Measurements from ENCODE around the gene CRYL1.

The CRYL1 gene

GRCh38 chr13:20404488-20405222 lies 121.0 kb downstream of the CRYL1 start:
- no peak for TF ChIP-seq POLR2A (IDR thresholded peaks at IDR 0.05; ENCODE audit: low read depth, low read length)
- no peak for DNase-seq (ENCODE audit: insufficient read length, low spot score)
- no peak for FAIRE-seq

DNA sequence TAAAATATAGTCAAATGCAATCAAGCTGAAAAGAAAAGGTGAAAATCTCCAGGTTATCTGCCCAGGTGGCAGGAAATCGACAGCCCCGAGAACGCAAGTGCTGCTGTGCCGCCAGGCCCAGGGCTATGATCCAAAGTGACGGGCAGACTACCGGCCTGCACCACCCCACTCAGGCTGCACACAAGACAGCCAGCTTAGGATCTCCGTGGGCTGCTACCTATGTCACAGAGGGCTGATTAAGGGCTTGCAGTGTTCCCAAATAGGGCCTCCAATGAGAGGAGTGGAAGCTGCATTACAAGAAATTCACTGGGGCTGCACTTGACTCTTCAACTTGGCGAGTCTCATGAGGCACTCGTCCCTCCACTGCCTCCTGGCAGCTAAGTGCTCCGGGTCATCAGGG lies 121.8 kb downstream of the CRYL1 start:
- FAIRE-seq (no peak), DNase-seq (ENCODE audit: insufficient read length, low spot score) (no peak)
- TF ChIP-seq POLR2A (IDR thresholded peaks at IDR 0.05; ENCODE audit: low read depth, low read length), result no peak

DNA sequence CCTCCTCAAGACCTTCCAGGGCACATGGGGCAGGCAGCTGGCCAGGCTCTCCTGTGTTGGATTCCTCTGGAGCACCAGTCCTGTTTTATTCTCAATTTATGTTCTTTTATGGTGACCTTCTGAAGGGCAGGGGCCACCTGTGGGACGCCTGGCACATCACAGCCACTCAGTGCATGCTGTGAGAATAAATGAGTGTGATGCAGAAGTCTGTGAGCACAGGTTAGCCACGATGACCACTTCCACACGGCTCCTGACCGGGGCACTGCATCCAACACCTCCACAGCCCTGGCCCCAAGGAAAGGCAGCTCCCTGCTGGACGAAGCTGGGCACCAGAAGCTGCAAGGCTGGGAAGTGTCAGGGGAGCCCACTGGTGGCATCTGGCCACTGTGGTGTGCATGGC lies 122.8 kb downstream of the CRYL1 start:
- FAIRE-seq (no peak), DNase-seq (ENCODE audit: insufficient read length, low spot score) (no peak)
- no peak for TF ChIP-seq POLR2A (IDR thresholded peaks at IDR 0.05; ENCODE audit: low read depth, low read length)

GRCh38 chr13:20401931-20402856 lies 123.5 kb downstream of the CRYL1 start:
- DNase-seq (ENCODE audit: insufficient read length, low spot score), result peak; percentile 61
- no peak for FAIRE-seq
- no peak for TF ChIP-seq POLR2A (IDR thresholded peaks at IDR 0.05; ENCODE audit: low read depth, low read length)

DNA sequence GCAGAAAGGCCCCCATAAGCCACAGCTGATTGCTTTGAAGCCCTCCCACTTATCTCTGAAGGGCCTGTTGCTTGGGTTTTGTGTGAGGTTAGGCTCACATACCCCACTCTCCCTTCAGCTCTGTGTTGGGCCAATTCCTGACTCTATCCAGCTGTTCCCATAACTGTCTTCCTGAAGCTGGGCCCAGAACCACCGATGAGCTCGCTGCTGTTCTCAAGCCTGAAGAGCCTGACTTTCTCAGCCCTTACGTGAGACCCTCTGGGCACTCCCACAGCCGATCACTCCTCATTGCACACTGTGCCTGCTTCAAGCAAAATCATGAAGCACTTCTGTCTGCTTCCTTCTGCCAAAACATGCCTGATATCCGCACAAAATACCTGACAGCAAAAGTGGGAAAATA lies 124.1 kb downstream of the CRYL1 start:
- no peak for FAIRE-seq
- TF ChIP-seq POLR2A (IDR thresholded peaks at IDR 0.05; ENCODE audit: low read depth, low read length), result no peak

GRCh38 chr13:20400774-20401173 lies 124.9 kb downstream of the CRYL1 start:
- DNase-seq (ENCODE audit: insufficient read length, low spot score) (no peak), FAIRE-seq (no peak)
- TF ChIP-seq POLR2A (IDR thresholded peaks at IDR 0.05; ENCODE audit: low read depth, low read length), result no peak

More for the DNA sequence above, 124.1 kb downstream of the CRYL1 start:
- DNase-seq (ENCODE audit: insufficient read length, low spot score), result no peak

GRCh38 chr13:20399961-20400360 lies 125.7 kb downstream of the CRYL1 start:
- DNase-seq (ENCODE audit: insufficient read length, low spot score) (no peak), FAIRE-seq (no peak)
- no peak for TF ChIP-seq POLR2A (IDR thresholded peaks at IDR 0.05; ENCODE audit: low read depth, low read length)

- FAIRE-seq, result no peak
These were observed 126.1 kb downstream of the CRYL1 start for GRCh38 chr13:20399515-20399914.

GRCh38 chr13:20398459-20398858 lies 127.2 kb downstream of the CRYL1 start:
- FAIRE-seq (no peak), DNase-seq (ENCODE audit: insufficient read length, low spot score) (no peak)
- TF ChIP-seq POLR2A (IDR thresholded peaks at IDR 0.05; ENCODE audit: low read depth, low read length), result no peak

More at GRCh38 chr13:20399515-20399914, 126.1 kb downstream of the CRYL1 start:
- TF ChIP-seq POLR2A (IDR thresholded peaks at IDR 0.05; ENCODE audit: low read depth, low read length), result no peak
- DNase-seq (ENCODE audit: insufficient read length, low spot score), result no peak

DNA sequence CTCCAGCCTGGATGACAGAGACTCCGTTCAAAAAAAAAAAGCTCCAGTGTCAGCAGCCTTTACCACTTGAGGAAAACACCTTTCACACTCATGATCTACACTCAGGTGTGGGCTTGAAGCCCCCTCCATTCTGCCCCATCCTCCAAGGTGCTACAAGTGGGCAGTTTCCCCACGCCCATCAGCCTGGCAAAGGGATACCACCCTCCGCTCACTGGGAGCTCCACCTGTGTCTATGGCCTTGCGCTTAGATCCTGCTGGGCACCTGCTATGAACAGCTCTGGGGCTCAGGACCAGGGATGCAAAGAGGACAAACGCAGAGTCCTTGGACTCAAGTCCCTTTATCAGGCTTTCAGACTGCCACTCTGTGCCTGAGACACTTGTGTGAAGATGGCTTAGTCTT lies 127.8 kb downstream of the CRYL1 start:
- FAIRE-seq, result no peak
- no peak for DNase-seq (ENCODE audit: insufficient read length, low spot score)
- no peak for TF ChIP-seq POLR2A (IDR thresholded peaks at IDR 0.05; ENCODE audit: low read depth, low read length)

DNA sequence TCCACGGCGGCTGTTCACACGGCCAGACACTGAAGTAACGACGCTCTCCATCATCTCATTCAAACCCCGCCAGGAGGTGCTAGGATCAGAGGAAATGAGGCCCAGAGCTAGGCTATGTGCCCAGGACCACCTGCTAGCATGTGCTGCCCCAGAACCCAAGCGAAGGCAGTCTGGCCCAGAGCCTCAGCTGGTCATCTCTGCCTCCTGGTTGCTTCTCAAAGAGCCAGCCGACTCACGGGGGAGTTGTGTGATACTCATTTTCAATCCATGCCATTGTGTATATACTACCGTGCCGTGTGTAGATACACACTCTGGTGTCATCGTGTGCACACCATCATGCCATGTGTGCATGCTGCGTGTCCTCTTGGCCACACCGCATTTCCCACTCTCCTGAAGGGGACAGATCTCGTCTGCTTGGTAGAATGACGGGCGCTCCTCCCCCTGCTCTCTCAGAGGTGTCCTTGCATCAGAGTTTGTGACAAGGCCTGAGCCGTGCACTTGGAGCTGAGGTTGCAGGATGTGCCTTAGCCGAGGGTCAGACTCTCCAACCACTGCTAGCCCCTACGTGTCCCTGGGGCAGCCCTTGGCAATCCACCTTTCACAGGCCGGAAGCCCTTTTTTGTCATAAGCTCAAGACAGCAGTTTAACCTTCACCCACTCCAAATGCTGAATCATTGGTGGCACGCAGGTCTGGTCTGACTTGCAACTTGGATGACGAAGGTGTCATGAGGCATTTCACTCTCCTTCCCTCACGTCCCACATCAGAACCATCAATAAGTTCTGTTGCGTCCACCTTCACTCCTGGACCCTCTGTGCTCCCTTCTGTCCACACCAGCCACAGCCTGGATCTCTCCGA lies 130.4 kb downstream of the CRYL1 start:
- no peak for FAIRE-seq
- no peak for DNase-seq (ENCODE audit: insufficient read length, low spot score)
- TF ChIP-seq POLR2A (IDR thresholded peaks at IDR 0.05; ENCODE audit: low read depth, low read length), result no peak

GRCh38 chr13:20394506-20394905 lies 131.2 kb downstream of the CRYL1 start:
- DNase-seq (ENCODE audit: insufficient read length, low spot score) (no peak), FAIRE-seq (no peak)
- no peak for TF ChIP-seq POLR2A (IDR thresholded peaks at IDR 0.05; ENCODE audit: low read depth, low read length)

DNA sequence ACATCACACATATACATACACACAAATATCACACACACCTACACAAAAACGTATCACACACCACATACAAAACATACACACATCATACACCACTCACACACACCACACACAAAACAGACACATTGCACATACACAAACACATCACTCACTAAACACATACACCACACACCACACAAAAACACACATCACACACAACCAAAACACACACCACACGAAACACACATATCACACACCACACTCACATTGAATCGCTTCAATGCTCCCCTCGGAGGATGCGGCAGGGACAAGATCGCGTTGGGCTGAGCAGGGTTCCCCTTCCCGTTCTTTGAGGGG lies 131.5 kb downstream of the CRYL1 start:
- TF ChIP-seq POLR2A (IDR thresholded peaks at IDR 0.05; ENCODE audit: low read depth, low read length), result no peak
- FAIRE-seq (no peak), DNase-seq (ENCODE audit: insufficient read length, low spot score) (no peak)

Measured in H54 (cell line).